Measurements from ENCODE around the gene NBR1. TPM values are rescaled to one million over a fixed set of nuclear protein-coding genes. Genes with fewer than 3 reads are reported as not detected.

The NBR1 gene
- total and polyA plus RNA-seq, 3 donors from 2014 or later, result 146 to 302 (median 244) TPM

GRCh38 chr17:43213545-43213944 is 42.5 kb downstream of the NBR1 start:
- intact Hi-C loops (cut with DNase I; ENCODE audit: low total_unique reads), result no loop called here
- H3K36me3 ChIP-seq (ENCODE audit: low read depth, missing control alignments), result no peaks in the 10 kb centered on the region

GRCh38 chr17:43215341-43215740 is 44.3 kb downstream of the NBR1 start:
- no peak overlapping the region for H3K4me3 ChIP-seq
- H3K36me3 ChIP-seq (ENCODE audit: low read depth, missing control alignments), result no peaks in the 10 kb centered on the region
- H3K27me3 ChIP-seq, result no peaks in the 10 kb centered on the region
- TF ChIP-seq POLR2A (IDR thresholded peaks at IDR 0.05) (no peak), CTCF (IDR thresholded peaks at IDR 0.05) (no peak)
- no peaks in the 10 kb centered on the region for H3K9me3 ChIP-seq
- H3K4me1 ChIP-seq, result peaks cover 17% of the 10 kb centered on the region
- H3K27ac ChIP-seq, result no peak overlapping the region
- 83 to 90% methylated on average over 3 of the region's 3 CpGs for WGBS, 2 donors
- no peak for DNase-seq
- intact Hi-C loops (cut with DNase I; ENCODE audit: low total_unique reads), result no loop called here

More at GRCh38 chr17:43213545-43213944, 42.5 kb downstream of the NBR1 start:
- DNase-seq, result no peak
- TF ChIP-seq CTCF (IDR thresholded peaks at IDR 0.05), result no peak
- TF ChIP-seq POLR2A (IDR thresholded peaks at IDR 0.05), result no peak
- Histone ChIP-seq H3K27ac (no peak overlapping the region), H3K27me3 (no peaks in the 10 kb centered on the region), H3K9me3 (no peaks in the 10 kb centered on the region), H3K4me3 (no peak overlapping the region), H3K4me1 (peaks cover 17% of the 10 kb centered on the region)
- WGBS, 2 donors, result 93% methylated on average over 1 to 2 of the region's 2 CpGs

GRCh38 chr17:43216369-43216761 is 45.4 kb downstream of the NBR1 start:
- H3K4me3 ChIP-seq, result no peak overlapping the region
- TF ChIP-seq CTCF (IDR thresholded peaks at IDR 0.05) (no peak), POLR2A (IDR thresholded peaks at IDR 0.05) (no peak)
- no peaks in the 10 kb centered on the region for H3K27me3 ChIP-seq
- 69 to 86% methylated on average over 4 of the region's 4 CpGs for WGBS, 2 donors
- H3K36me3 ChIP-seq (ENCODE audit: low read depth, missing control alignments), result no peaks in the 10 kb centered on the region
- intact Hi-C loops (cut with DNase I; ENCODE audit: low total_unique reads), result no loop called here
- H3K4me1 ChIP-seq, result peaks cover 17% of the 10 kb centered on the region
- no peak overlapping the region for H3K27ac ChIP-seq
- no peak for DNase-seq
- H3K9me3 ChIP-seq, result no peaks in the 10 kb centered on the region

- no peak for DNase-seq
- Histone ChIP-seq H3K27me3 (no peaks in the 10 kb centered on the region), H3K4me3 (no peak overlapping the region), H3K9me3 (no peaks in the 10 kb centered on the region), H3K36me3 (ENCODE audit: low read depth, missing control alignments) (no peaks in the 10 kb centered on the region), H3K27ac (no peak overlapping the region), H3K4me1 (peaks cover 17% of the 10 kb centered on the region)
- WGBS, 2 donors, result 50% methylated on average over 3 to 4 of the region's 4 CpGs
- no peak for TF ChIP-seq POLR2A (IDR thresholded peaks at IDR 0.05)
- no peak for TF ChIP-seq CTCF (IDR thresholded peaks at IDR 0.05)
- intact Hi-C loops (cut with DNase I; ENCODE audit: low total_unique reads), result no loop called here
Observed at GRCh38 chr17:43216762-43217613, 46.0 kb downstream of the NBR1 start.
